Embryonic facial prominence (tissue), 1 donor: Measurements from ENCODE around the gene HOMEZ.
"Not testable (repeated sequence)": the region's sequence is repeated elsewhere in the genome, so short reads cannot be mapped to it uniquely, and the experiment has no call there.

Experiments used
- DNase-seq: peaks from one replicate; pipeline ENCODE4 v3.0.0-alpha.2; 2016; ENCODE audit errors: extremely low spot score

The HOMEZ gene, protein sequence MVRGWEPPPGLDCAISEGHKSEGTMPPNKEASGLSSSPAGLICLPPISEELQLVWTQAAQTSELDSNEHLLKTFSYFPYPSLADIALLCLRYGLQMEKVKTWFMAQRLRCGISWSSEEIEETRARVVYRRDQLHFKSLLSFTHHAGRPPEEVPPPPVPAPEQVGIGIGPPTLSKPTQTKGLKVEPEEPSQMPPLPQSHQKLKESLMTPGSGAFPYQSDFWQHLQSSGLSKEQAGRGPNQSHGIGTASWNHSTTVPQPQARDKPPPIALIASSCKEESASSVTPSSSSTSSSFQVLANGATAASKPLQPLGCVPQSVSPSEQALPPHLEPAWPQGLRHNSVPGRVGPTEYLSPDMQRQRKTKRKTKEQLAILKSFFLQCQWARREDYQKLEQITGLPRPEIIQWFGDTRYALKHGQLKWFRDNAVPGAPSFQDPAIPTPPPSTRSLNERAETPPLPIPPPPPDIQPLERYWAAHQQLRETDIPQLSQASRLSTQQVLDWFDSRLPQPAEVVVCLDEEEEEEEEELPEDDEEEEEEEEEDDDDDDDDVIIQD

GRCh38 chr14:23286020-23286901 lies at the start of gene HOMEZ:
TSS of gene HOMEZ (minus strand) at chr14:23286132. CDS start at chr14:23285952, 180 bp downstream.
- peak; percentile 93 for DNase-seq

GRCh38 chr14:23335623-23336022 lies 49.7 kb upstream of the HOMEZ start:
- DNase-seq: no peak

DNA sequence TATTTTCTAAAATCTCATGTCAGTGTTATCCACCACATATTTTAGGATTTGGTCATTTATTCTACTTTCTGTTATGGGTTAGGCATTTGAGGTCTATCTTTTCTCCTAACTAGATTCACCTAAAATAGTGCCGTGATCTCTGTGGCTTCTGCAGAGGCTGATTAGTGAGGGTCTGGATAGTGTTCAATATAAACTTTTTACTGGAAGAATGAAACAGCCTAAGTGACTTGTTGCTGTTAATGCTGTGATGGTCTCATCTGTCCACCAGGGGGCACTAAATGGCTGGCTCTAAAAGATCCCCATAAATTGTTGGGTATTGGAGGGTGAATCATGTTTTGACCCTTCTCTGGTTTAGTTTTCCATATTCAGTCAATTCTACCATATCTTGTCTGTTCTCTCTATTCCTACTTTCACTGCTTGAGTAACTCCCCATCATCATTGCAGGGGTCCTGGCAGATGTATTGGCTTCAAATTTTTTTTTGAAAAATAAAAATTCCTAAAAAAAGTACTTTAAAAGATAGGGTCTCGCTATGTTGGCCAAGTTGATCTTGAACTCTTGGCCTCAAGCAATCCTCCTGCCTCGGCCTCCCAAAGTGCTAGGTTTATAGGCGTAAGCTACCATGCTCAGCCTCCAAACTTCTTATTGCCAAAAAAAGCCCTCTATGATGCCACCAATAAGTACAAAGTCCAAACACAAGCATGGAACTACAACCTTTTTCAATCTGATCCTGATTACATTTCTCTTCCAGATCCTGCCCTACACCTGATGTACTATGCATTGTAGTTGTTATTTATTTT lies 42.2 kb upstream of the HOMEZ start:
- DNase-seq: peak; percentile 55

- DNase-seq: no peak
These were observed 40.8 kb upstream of the HOMEZ start for GRCh38 chr14:23326491-23327332.

DNA sequence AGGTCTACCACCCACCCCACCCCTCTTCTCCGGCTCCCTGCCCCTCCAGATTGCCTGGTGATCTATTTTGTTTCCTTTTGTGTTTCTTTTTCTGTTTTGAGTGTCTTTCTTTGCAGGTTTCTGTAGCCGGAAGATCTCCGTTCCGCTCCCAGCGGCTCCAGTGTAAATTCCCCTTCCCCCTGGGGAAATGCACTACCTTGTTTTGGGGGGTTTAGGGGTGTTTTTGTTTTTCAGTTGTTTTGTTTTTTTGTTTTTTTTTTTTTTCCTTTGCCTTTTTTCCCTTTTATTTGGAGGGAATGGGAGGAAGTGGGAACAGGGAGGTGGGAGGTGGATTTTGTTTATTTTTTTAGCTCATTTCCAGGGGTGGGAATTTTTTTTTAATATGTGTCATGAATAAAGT lies 39.8 kb upstream of the HOMEZ start:
- DNase-seq: not testable (repeated sequence)

DNA sequence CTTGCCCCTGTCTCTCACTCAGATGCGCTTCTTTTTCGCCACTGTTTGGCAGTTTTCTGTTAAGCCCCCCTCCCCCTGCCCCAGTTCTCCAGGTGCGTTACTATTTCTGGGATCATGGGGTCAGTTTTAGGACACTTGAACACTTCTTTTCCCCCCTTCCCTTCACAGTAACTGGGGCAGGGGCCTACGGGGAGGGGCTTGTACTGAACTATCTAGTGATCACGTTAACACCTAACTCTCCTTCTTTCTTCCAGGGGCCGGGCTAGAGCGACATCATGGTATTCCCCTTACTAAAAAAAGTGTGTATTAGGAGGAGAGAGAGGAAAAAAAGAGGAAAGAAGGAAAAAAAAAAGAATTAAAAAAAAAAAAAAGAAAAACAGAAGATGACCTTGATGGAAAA lies 39.1 kb upstream of the HOMEZ start:
- DNase-seq: no peak

- DNase-seq: no peak
These were observed 38.5 kb upstream of the HOMEZ start for GRCh38 chr14:23324455-23324846.

DNA sequence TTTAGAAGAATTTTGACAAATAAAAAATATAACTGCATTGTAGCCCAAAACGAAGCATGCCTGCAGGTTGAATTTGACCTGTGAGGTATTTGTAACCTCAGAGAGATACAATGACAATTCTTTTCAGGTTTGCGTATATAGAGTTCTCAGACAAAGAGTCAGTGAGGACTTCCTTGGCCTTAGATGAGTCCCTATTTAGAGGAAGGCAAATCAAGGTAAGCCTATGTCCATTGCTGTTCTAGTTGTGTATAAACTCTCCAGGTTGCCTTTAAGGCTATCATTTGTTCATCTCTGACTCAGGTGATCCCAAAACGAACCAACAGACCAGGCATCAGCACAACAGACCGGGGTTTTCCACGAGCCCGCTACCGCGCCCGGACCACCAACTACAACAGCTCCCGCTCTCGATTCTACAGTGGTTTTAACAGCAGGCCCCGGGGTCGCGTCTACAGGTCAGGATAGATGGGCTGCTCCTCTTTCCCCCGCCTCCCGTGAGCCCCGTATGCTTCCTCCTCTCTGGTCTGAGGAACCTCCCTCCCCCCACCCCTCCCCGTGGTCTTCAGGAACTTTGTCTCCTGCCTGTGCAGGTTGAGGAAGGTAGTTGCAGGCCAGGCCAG lies 38.0 kb upstream of the HOMEZ start:
- DNase-seq: no peak

DNA sequence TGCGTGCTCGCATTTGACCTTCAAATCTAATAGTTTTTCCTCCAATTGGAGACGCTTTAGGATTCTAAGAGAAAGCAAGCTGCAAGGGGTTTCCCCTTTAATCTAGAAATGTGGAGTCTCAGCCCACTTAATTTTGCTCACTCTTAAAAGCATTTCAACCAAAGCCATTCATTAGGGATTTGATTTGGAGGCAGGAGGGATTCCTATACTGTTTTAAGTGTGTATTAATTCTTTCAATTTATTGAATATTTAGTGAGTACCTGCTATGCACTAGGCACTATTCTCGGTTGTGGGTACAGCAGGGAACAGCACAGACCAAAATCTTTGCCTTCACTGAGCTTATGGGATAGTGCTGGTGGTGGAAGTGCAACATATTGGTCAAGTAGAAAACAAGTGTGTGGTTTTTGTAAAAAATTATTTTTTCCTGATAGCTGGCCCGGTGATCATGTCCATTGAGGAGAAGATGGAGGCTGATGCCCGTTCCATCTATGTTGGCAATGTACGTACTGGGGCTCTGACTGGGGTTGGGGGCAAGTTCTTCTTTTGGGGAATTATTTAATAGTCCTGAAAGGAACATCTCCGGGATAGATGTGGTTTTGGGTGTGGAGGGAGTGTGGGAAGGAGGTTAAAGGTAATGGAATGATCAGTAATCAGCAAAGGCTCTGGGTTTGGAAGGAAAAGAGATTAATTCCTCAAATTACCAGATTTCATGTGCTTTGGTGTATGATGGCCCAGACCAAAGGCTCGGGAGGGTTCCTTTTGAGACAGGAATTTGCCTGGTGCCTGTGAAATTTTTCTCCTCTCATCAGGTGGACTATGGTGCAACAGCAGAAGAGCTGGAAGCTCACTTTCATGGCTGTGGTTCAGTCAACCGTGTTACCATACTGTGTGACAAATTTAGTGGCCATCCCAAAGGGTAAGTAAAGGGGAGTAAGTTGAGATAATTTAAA lies 36.9 kb upstream of the HOMEZ start:
- no peak for DNase-seq

- no peak for DNase-seq
These were observed 35.9 kb upstream of the HOMEZ start for GRCh38 chr14:23321572-23322547.

GRCh38 chr14:23320584-23321571 lies 34.9 kb upstream of the HOMEZ start, which contains the start of gene PABPN1:
TSS of gene PABPN1 (plus strand) at chr14:23321457. CDS start at chr14:23321470, 13 bp downstream.
- peak; percentile 99 for DNase-seq

DNA sequence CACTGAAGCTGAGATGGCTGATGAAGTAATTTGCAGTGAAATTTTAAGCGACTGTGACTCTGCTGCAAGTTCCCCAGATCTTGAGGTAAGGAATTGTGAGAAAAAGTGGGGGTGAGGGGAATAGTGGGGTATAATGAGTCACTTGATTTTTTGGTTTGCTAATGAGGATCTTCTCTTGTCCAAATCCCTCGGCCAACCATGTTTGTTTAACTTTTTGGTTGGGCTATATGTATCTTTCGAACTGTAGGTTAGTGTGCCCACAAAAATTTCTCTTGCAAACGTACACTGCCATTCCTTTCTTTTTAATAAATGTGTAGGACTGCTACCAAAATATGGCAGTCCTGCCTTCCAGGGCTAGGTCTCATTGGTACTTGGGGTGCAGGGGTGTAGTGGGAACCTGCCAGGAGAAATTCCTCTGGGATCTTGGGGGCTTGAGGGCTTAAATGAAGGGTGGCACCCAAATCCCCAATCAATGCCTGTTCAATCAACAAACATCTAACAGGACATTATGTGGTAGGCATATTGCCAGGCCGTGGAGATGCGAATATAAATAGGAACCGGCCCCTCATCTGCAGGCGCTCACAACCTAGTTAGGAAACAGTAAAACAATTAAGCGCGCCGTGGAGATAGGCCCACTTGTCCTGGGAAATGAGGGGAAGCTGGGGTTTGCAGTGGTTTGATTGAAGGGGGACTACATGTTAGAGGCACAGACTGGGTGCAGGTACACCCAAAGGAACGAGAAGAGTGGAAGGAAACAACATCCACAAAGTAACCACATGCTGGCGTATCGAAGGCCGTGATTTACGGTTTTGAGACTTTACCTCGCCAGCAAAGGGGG lies 34.0 kb upstream of the HOMEZ start:
- no peak for DNase-seq

- no peak for DNase-seq
These were observed 30.4 kb upstream of the HOMEZ start for GRCh38 chr14:23316300-23316699.

- no peak for DNase-seq
These were observed 24.6 kb upstream of the HOMEZ start for GRCh38 chr14:23310546-23310945.

DNA sequence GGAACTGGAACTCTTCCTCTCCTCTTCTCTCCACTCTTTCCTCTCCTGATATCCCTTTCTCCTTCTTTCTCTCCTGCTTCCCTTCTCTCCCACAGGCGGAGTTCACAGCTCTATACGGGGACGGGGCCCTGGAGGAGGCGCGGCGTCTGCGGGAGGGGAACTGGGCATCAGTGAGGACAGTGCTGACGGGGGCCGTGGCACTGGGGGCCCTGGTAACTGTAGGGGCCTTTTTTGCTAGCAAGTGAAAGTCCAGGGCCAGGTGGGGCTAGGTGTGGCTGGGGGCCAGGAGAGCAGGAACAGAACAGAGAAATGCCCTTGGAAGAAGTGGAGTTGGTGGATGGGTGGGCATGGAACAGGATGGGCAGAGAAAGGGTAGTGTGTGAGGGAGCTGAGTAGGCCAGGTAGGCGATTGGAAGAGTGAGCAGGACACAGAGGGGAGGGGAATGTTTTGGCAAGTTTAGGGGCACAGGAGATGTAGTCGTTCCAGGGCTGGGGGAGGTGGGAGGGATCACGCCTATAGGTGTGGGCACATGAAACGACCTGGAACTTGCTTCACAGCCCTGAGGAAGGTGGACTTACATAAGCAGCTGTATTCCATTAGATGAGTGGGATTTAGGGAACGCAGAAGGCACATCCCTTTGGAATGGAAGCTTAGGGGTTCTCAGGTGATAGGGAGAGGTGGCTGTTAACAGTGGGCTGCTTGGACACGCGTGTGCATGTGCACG lies 23.0 kb upstream of the HOMEZ start:
- DNase-seq: no peak
